GM18507 (cell line): ENCODE data around the gene CBX2.
"Not testable (repeated sequence)": the region's sequence is repeated elsewhere in the genome, so short reads cannot be mapped to it uniquely, and the experiment has no call there.

Source experiments
- DNase-seq: peaks from one replicate; pipeline ENCODE4 v3.0.0; 2011; ENCODE audit warnings: low read depth; ENCODE audit not compliant: insufficient read length; ENCODE audit errors: extremely low spot score
- FAIRE-seq: peaks from 2 replicates; lab custom pipeline; 2011; peaks lifted over from hg19 to GRCh38; lab: Jason Lieb, UNC

Gene CBX2

GRCh38 chr17:79741751-79742588, 36.0 kb upstream of the CBX2 start:
- DNase-seq = peak; percentile 54
- FAIRE-seq = peak; percentile 9

- DNase-seq = no peak
- no peak for FAIRE-seq
Measured at GRCh38 chr17:79742589-79742918, 35.4 kb upstream of the CBX2 start.

DNA sequence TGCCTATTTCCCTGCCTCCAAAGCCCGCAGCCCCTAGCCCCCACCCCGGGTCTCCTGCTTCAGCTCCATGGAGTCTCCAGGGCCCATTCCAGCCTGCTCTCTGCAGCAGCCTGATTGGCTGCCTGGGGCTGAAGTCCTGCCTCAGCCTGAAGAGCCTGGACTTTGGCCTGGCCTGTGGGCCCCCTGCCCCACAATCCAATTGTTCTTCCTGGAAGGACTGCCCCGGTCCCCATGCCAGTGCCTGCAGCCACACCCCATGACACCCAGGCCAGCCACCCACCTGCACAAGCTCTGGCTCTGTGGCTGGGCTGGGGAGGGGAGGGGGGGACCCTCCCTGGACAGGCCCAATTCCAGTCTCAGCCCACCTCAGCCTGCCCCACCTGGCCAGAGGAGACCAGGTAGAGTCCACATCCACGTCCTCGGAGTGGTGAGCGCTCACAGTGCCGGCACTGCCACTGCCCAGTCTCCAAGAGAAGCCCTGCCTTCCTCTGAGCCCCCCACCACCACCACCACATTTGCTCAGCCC, 34.9 kb upstream of the CBX2 start:
- FAIRE-seq (no peak), DNase-seq (no peak)

GRCh38 chr17:79743614-79744013, 34.3 kb upstream of the CBX2 start:
- DNase-seq (no peak), FAIRE-seq (no peak)

DNA sequence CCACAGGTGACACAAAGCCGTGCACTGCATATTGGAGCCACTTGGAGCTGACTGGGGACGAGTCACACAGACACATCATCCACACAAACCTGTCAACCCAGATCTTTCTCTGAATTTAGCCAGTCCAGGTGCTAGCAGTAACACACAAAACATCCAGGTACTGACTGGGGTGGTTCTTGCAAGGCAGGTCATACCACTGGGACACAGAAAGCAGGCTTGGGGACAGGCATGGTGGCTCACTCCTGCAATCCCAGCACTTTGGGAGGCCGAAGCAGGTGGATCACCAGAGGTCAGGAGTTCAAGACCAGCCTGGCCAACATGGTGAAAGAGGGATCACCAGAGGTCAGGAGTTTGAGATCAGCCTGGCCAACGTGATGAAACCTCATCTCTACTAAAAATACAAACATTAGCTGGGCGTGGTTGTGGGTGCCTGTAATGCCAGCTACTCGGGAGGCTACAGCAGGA, 32.3 kb upstream of the CBX2 start:
- FAIRE-seq (no peak), DNase-seq (no peak)

GRCh38 chr17:79746889-79747507, 30.9 kb upstream of the CBX2 start:
- DNase-seq (no peak), FAIRE-seq (no peak)

GRCh38 chr17:79747508-79748294, 30.2 kb upstream of the CBX2 start:
- DNase-seq = no peak
- FAIRE-seq = no peak

DNA sequence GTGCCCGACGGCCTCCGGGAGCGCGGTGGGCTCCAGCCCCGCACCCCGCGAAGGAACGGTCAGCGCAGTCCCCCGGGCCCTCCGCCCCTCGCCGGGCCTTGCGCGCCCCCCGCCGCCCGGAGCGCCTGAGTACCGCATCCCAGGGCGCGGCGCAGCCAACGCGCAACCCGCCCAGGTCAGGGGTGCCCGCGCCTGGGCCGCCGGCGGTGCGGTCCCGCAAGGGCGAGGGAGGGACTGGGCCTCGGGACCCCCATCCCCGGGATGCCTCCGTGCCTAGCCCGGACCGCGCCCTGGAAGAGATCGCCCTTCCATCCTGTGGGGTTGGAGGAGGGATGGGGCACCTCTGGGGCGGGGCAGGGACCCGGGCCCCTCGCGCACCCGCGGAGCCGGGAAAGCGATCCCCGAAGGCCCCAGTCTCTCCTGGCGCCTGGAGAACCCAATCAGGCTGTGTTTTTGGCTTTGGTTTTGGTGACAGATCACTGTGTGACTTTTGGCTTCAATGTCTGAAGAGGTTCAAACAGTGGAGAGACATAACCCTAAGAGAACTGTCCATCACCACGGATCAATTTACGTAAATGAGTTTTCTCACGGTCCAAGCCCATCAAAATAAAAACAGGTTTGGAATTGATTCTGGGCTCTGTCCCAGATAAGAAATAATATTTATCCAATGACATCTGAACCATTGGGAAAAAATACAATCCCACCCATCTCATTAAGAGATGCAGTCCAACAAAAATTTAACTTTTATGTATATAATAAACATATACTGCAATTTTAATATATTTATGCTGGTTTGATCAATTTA, 29.5 kb upstream of the CBX2 start:
- no peak for FAIRE-seq

GRCh38 chr17:79749156-79749815, 28.7 kb upstream of the CBX2 start:
- DNase-seq (no peak), FAIRE-seq (no peak)

More for the DNA sequence above, 29.5 kb upstream of the CBX2 start:
- no peak for DNase-seq

GRCh38 chr17:79749958-79750357, 28.0 kb upstream of the CBX2 start:
- DNase-seq = no peak

GRCh38 chr17:79750650-79751545, 27.1 kb upstream of the CBX2 start:
- FAIRE-seq = no peak
- no peak for DNase-seq

More at GRCh38 chr17:79749958-79750357, 28.0 kb upstream of the CBX2 start:
- FAIRE-seq = no peak

DNA sequence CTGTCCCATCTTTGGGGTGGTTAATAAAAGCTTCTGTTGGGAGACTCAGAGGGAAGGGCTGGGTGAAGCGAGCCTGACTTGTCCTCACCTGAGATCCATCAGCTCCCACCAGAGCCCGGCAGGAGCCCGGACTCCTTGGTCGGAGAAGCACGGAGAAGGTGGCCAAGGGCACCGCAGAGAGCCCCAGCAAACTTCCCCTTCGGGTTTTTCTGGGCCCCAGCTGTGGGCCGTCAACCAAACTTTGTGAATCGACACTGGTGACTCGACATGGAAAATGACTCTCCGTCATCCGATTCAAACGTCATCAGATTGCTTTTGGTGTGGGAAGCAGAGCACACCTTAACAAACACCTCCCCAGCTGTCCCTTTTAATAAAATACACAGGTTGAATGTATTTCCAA, 25.8 kb upstream of the CBX2 start:
- DNase-seq (no peak), FAIRE-seq (no peak)

DNA sequence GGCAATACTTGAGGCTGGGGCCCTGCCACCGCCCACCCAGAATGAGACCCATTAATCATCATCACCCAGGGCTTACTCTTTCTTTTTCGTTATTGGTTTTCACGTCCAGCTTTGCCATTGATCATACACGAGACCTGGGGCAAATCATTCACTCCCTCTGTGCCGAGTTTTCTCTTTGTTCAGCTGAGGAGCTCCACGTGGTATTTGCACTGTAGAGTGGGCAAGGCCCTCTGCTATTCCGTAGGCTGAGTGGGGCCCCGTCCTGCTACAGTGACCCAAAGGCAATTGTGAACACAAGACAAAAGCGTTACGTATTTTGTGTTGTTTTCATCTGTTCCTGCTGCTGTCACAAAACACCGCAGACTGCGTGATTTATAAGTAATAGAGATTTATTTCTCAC, 23.6 kb upstream of the CBX2 start:
- DNase-seq (no peak), FAIRE-seq (no peak)

DNA sequence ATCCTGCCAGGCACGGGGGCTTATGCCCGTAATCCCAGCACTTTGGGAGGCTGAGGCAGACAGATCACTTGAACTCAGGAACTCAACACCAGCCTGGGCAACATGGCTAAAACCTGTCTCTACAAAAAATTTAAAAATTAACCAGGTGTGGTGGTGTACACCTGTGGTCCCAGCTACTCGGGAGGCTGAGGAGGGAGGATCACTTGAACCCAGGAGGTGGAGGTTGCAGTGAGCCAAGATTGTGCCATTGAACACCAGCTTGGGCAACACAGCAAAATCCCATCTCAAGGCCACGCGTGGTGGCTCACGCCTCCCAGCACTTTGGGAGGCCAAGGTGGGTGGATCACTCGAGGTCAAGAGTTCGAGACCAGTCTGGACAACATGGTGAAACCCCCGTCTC, 23.0 kb upstream of the CBX2 start:
- DNase-seq, FAIRE-seq: not testable (repeated sequence)

GRCh38 chr17:79755591-79755990, 22.4 kb upstream of the CBX2 start:
- FAIRE-seq = no peak
- no peak for DNase-seq

- FAIRE-seq (no peak), DNase-seq (no peak)
Measured at GRCh38 chr17:79757140-79757745, 20.7 kb upstream of the CBX2 start.

- FAIRE-seq (no peak), DNase-seq (no peak)
Measured at GRCh38 chr17:79758271-79758670, 19.7 kb upstream of the CBX2 start.
